Dermis lymphatic vessel endothelial cell (primary cell): ENCODE results near the gene CMBL. TPM values are rescaled to one million over a fixed set of nuclear protein-coding genes. Genes with fewer than 3 reads are reported as not detected.

Source experiments
- total RNA-seq: library from RNA; depleted of rRNA; stranded (reverse); fragments of >200 nt; gene quantifications from 2 replicates; pipeline ENCODE4 v1.2.1, GENCODE V29; 2014

CMBL gene
- total RNA-seq: 3.0 and 4.1 TPM in 2 replicates

DNA sequence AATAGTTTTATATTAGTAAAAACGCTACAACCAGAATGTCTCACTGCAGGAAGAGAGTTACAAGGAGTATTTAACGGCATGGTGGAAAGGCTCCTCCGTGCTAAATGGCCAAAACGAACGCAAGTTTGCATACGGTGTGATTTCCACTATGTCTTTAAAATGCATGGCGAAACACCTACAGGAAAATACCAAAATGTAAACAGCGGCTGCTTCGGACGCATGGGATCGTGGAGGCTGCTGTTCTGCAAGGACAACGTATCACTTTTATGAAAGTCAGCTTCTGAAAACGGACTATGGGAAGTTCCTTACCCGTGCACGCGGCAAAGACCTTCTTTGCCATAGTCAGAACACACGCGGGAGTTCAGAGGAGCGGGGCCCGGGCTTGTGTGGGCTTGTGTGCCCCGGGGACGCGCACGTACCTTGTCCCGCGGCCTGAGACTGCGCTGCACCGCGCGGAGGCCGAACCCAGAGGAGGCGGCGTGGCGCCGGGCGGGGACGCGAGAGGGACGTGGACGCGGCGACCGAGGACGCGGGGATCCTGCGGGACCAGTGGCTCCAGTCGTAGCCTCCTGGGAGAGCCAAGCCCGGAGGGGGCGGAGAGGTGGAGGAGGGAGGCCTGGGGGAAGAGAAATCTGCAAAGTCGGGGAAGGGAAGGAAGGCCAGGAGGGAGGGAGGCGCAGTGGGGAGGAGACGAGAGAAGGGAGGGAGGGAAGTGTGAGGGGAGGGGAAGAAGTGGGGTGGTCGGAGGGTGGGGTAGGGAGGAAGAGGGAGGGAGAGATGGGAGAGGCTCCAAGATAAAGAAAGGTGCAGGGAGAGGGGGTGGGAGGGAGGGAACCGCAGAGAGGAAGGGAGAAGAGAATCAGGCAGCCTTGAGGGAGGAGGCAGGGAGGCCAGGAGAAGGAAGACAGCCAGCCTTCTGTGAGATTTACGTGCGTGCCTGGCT is at the start of gene CMBL:
CMBL (minus strand) TSS at position 697 of the 943 bp plus-strand sequence. CDS start 17,140 bp downstream, outside the sequence.

DNA sequence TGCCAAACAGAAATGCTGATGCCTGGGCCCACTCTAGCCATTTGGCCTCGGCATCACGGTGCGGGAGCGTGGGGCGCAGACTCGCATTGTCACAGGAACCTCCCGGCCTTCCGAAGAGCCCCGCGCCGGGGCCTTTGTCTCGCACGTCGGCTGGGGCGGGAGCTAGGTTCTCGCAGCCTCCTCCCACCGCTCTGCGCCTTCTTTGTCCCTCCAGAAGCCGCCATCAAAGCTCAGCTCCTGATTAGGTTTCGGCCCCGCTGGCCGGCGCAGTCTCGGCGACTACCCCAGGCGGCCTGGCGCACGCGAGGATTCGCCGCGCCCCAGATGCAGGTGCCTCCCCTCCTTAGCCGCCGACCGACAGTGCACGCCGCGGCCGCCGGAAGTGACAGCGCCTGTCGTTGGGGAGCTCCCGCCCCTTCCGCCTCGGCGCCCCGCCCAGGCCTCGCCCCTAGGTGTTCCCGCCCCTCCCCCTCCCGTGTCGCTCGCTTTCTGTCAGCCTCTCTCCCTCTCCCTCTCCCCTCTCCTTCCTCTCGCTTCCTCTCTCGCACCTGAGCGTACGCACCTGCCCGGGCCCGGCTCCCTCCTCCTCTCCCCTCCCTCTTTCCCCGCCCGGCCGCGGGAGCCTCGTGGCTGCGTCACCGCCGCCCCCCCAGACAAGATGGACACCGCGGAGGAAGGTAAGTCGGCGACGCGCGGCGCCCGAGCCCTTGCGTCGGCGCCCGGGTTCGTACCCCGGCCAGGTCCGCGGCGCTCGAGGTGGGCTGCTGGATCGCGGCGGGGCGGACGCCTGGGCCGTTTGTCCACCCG is 45.7 kb upstream of the CMBL start, which contains the start of gene MARCHF6:
MARCHF6 (plus strand) TSS at position 455 of the 807 bp plus-strand sequence; CDS start at position 659, 204 bp downstream.

DNA sequence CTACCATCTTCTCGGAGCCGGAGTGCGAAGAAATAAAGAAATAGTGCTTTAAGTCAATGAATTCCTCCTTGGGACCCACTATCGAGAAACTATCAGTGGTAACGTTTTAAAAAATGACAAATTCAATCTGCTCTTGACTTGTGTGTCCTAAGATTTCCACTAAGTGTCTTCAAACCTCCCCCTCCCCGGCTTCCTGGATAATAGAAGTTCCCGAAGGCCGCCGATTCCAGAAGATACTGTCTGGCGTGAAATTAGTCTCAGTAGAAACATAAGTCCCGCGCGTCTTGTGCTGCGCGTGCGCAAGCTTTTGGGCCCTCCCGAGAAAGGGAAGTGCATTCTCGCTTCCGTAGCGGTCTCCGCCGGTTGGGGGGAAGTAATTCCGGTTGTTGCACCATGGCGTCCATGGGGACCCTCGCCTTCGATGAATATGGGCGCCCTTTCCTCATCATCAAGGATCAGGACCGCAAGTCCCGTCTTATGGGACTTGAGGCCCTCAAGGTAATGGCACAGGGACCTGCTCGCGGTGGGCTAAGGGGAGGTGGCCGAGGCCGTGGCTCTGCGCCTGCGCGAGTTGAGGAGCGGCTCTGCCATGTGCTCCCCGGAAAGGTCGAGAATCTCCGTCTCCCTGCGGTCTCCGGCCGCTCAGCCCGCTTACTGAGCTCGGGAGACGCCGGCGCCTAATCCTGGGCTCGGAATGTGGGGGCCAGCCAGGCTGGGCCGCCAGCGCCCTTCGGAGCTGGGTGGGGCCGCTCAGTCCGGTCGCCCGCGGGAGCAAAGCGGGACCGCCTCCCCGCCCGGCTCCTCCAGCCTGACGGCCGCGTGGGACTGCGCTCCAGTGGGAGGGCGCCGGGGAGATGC is 57.5 kb downstream of the CMBL start, which contains the start of gene CCT5:
CCT5 (plus strand) TSS at position 333 of the 858 bp plus-strand sequence; CDS start at position 394, 61 bp downstream.

Other genes starting within 250 kb of the CMBL start
- 36.6 and 38.4 TPM in 2 replicates for gene ATPSCKMT, start 58.0 kb downstream of the CMBL start, total RNA-seq
- gene CCT5, start 57.6 kb downstream of the CMBL start, total RNA-seq: 704 and 772 TPM in 2 replicates
- 60.6 and 61.9 TPM in 2 replicates for gene MARCHF6, start 45.8 kb upstream of the CMBL start, total RNA-seq
- 3.0 and 3.6 TPM in 2 replicates for gene ROPN1L, start 134.0 kb upstream of the CMBL start, total RNA-seq